Smooth muscle cell (in vitro differentiated cells): Measurements from ENCODE around the gene OSTM1. TPM values are rescaled to one million over a fixed set of nuclear protein-coding genes. Genes with fewer than 3 reads are reported as not detected.

Experiments
- DNase-seq: peaks from one replicate; lab custom pipeline; 2025; ENCODE audit not compliant: unreplicated experiment; lab: John Stamatoyannopoulos, UW
- H2AFZ ChIP-seq: fragments of 200-600 bp; sonication (generic); 2 replicates; pipeline ENCODE4 v1.6.0; 2016; ENCODE audit warnings: antibody characterized with exemption, low read depth, mild to moderate bottlenecking
- H3F3A ChIP-seq: fragments of 200-600 bp; sonication (generic); 2 replicates; pipeline ENCODE4 v1.6.0; 2017; ENCODE audit warnings: antibody characterized with exemption, low read depth
- H3K27ac ChIP-seq: fragments of 200-600 bp; sonication (generic); 2 replicates; pipeline ENCODE4 v1.5.1; 2016; ENCODE audit warnings: low read depth, mild to moderate bottlenecking
- H3K27me3 ChIP-seq: fragments of 200-600 bp; sonication (generic); 2 replicates; pipeline ENCODE4 v1.6.1; 2016; ENCODE audit warnings: low read depth, mild to moderate bottlenecking
- H3K36me3 ChIP-seq: fragments of 200-600 bp; sonication (generic); 2 replicates; pipeline ENCODE4 v1.5.1; 2016; ENCODE audit warnings: low read depth
- H3K4me1 ChIP-seq: fragments of 200-600 bp; sonication (generic); 2 replicates; pipeline ENCODE4 v1.5.1; 2016; ENCODE audit warnings: low read depth
- H3K4me2 ChIP-seq: fragments of 200-600 bp; sonication (generic); 2 replicates; pipeline ENCODE4 v1.6.0; 2016; ENCODE audit warnings: mild to moderate bottlenecking
- H3K4me3 ChIP-seq: fragments of 200-600 bp; sonication (generic); 2 replicates; pipeline ENCODE4 v1.5.1; 2016; ENCODE audit warnings: mild to moderate bottlenecking
- H3K79me2 ChIP-seq: fragments of 200-600 bp; sonication (generic); 2 replicates; pipeline ENCODE4 v1.6.0; 2016; ENCODE audit warnings: low read depth, mild to moderate bottlenecking
- H3K9ac ChIP-seq: fragments of 200-600 bp; sonication (generic); 2 replicates; pipeline ENCODE4 v1.6.0; 2016; ENCODE audit warnings: low read depth
- H3K9me3 ChIP-seq: fragments of 200-600 bp; sonication (generic); replicated peaks from 2 replicates; pipeline ENCODE4 v1.5.1; 2016; ENCODE audit warnings: low read depth
- H4K20me1 ChIP-seq: fragments of 200-600 bp; sonication (generic); 2 replicates; pipeline ENCODE4 v1.6.0; 2016; ENCODE audit warnings: low read depth
- CTCF ChIP-seq: fragments of 200-600 bp; sonication (generic); IDR thresholded peaks from 2 replicates; pipeline ENCODE4 v1.5.1; 2017; ENCODE audit warnings: borderline replicate concordance, mild to moderate bottlenecking, antibody characterized with exemption; ENCODE audit not compliant: insufficient read depth, poor library complexity, severe bottlenecking
- WGBS: methylation state at CpG from one replicate; pipeline ENCODE4 v1.1.7; 2016; ENCODE audit warnings: low lambda C conversion rate; 5-methylcytosine and 5-hydroxymethylcytosine counted together
- polyA plus RNA-seq: library from polyadenylated mRNA; unstranded; fragments of >200 nt; fragmentation: Nextera tagmentation; extraction: Ambion mirVana; gene quantifications from 2 replicates; pipeline ENCODE4 v1.2.1, GENCODE V29; 2016
- total RNA-seq: library from RNA; depleted of rRNA; stranded (reverse); fragments of >200 nt; gene quantifications from 2 replicates; pipeline ENCODE4 v1.2.3, GENCODE V29; 2014

OSTM1 gene
- total and polyA plus RNA-seq, 2 experiments from 2014 or later: 11.7 to 31.4 TPM

- TF ChIP-seq CTCF: no peak
- Histone ChIP-seq H3K79me2 (no peaks in the 10 kb centered on the region), H3K36me3 (no peaks in the 10 kb centered on the region), H3K9me3 (no peaks in the 10 kb centered on the region), H2AFZ (no peak overlapping the region), H3K27me3 (no peaks in the 10 kb centered on the region), H3K4me1 (no peaks in the 10 kb centered on the region), H3K27ac (no peak overlapping the region), H3K4me3 (no peak overlapping the region), H3F3A (no peaks in the 10 kb centered on the region), H4K20me1 (no peaks in the 10 kb centered on the region), H3K9ac (no peak overlapping the region), H3K4me2 (no peak overlapping the region)
- 91% methylated on average over 4 of the region's 4 CpGs for WGBS
- DNase-seq: no peak
These were observed 19.3 kb upstream of the OSTM1 start for GRCh38 chr6:108093781-108094300.

GRCh38 chr6:108091288-108091687, 16.7 kb upstream of the OSTM1 start:
- no peaks in the 10 kb centered on the region for H3K9me3 ChIP-seq
- H3K27me3 ChIP-seq: no peaks in the 10 kb centered on the region
- no peak for TF ChIP-seq CTCF
- H3K27ac ChIP-seq: no peak overlapping the region
- no peak overlapping the region for H3K4me2 ChIP-seq
- H3K4me3 ChIP-seq: no peak overlapping the region
- no peak for DNase-seq
- no peaks in the 10 kb centered on the region for H3F3A ChIP-seq
- H4K20me1 ChIP-seq: no peaks in the 10 kb centered on the region
- H2AFZ ChIP-seq: no peak overlapping the region
- no peaks in the 10 kb centered on the region for H3K36me3 ChIP-seq
- no peaks in the 10 kb centered on the region for H3K79me2 ChIP-seq
- no peak overlapping the region for H3K9ac ChIP-seq
- no peaks in the 10 kb centered on the region for H3K4me1 ChIP-seq

GRCh38 chr6:108083349-108083748, 8.8 kb upstream of the OSTM1 start:
- no peak overlapping the region for H3K27ac ChIP-seq
- no peaks in the 10 kb centered on the region for H3K9me3 ChIP-seq
- H3F3A ChIP-seq: no peaks in the 10 kb centered on the region
- no peaks in the 10 kb centered on the region for H3K36me3 ChIP-seq
- 96% methylated on average over 5 of the region's 5 CpGs for WGBS
- no peak for TF ChIP-seq CTCF
- H3K4me2 ChIP-seq: no peak overlapping the region
- H2AFZ ChIP-seq: no peak overlapping the region
- H3K4me1 ChIP-seq: no peaks in the 10 kb centered on the region
- no peak overlapping the region for H3K9ac ChIP-seq
- H3K27me3 ChIP-seq: no peaks in the 10 kb centered on the region
- no peak overlapping the region for H3K4me3 ChIP-seq
- no peaks in the 10 kb centered on the region for H3K79me2 ChIP-seq
- DNase-seq: no peak
- no peaks in the 10 kb centered on the region for H4K20me1 ChIP-seq

- H2AFZ ChIP-seq: no peak overlapping the region
- H4K20me1 ChIP-seq: no peaks in the 10 kb centered on the region
- no peak for DNase-seq
- H3K9me3 ChIP-seq: no peaks in the 10 kb centered on the region
- no peak overlapping the region for H3K9ac ChIP-seq
- TF ChIP-seq CTCF: no peak
- H3K79me2 ChIP-seq: no peaks in the 10 kb centered on the region
- H3F3A ChIP-seq: no peaks in the 10 kb centered on the region
- H3K27me3 ChIP-seq: no peaks in the 10 kb centered on the region
- H3K27ac ChIP-seq: no peak overlapping the region
- H3K4me1 ChIP-seq: no peaks in the 10 kb centered on the region
- WGBS: 100% methylated on average over 1 of the region's 1 CpG
- H3K4me3 ChIP-seq: no peak overlapping the region
- H3K36me3 ChIP-seq: no peaks in the 10 kb centered on the region
- no peak overlapping the region for H3K4me2 ChIP-seq
These were observed 8.0 kb upstream of the OSTM1 start for GRCh38 chr6:108082539-108082938.
